HL-60 (cell line): ENCODE measurements around the gene ERC2.

Source experiments
- CTCF ChIP-seq: IDR thresholded peaks from one replicate; pipeline ENCODE4 v1.5.1; 2011; ENCODE audit warnings: low read length, control low read depth, inconsistent platforms; ENCODE audit not compliant: insufficient read depth
- GABPA ChIP-seq: IDR thresholded peaks from 2 replicates; pipeline ENCODE4 v1.6.1; 2012; ENCODE audit warnings: low read depth
- POLR2AphosphoS5 ChIP-seq: IDR thresholded peaks from 2 replicates; pipeline ENCODE4 v1.6.1; 2012; ENCODE audit warnings: low read depth
- SPI1 ChIP-seq: IDR thresholded peaks from 2 replicates; pipeline ENCODE4 v1.6.1; 2012; ENCODE audit warnings: low read depth, mild to moderate bottlenecking, borderline replicate concordance
- TF ChIP-seq, protein P1 (sequence below): IDR thresholded peaks from 2 replicates; pipeline ENCODE4 v1.6.1; 2012; ENCODE audit warnings: low read depth; ENCODE audit not compliant: insufficient replicate concordance

DNA sequence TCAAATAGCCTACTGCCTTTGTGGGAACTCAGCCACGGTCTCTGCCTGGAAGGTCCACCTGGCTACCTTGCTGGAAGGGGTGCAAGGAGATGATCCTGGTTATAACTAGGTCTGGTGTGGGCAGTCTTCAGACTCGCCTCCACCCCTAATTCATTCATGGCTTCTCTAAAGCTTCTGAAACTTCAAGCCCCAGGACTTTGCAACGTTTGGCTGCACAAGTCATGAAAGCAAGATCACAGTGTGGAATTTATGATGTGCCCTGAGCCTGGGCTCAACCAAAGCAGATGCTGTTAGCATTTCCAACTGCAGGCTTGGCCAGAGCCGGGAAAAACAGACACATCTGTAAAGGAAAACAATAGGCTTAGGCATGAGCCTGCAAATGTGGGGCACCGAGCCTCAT, 780.7 kb downstream of the ERC2 start:
- TF ChIP-seq, protein P1, sequence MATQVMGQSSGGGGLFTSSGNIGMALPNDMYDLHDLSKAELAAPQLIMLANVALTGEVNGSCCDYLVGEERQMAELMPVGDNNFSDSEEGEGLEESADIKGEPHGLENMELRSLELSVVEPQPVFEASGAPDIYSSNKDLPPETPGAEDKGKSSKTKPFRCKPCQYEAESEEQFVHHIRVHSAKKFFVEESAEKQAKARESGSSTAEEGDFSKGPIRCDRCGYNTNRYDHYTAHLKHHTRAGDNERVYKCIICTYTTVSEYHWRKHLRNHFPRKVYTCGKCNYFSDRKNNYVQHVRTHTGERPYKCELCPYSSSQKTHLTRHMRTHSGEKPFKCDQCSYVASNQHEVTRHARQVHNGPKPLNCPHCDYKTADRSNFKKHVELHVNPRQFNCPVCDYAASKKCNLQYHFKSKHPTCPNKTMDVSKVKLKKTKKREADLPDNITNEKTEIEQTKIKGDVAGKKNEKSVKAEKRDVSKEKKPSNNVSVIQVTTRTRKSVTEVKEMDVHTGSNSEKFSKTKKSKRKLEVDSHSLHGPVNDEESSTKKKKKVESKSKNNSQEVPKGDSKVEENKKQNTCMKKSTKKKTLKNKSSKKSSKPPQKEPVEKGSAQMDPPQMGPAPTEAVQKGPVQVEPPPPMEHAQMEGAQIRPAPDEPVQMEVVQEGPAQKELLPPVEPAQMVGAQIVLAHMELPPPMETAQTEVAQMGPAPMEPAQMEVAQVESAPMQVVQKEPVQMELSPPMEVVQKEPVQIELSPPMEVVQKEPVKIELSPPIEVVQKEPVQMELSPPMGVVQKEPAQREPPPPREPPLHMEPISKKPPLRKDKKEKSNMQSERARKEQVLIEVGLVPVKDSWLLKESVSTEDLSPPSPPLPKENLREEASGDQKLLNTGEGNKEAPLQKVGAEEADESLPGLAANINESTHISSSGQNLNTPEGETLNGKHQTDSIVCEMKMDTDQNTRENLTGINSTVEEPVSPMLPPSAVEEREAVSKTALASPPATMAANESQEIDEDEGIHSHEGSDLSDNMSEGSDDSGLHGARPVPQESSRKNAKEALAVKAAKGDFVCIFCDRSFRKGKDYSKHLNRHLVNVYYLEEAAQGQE, result no peak
- no peak for TF ChIP-seq CTCF
- TF ChIP-seq GABPA, result no peak
- no peak for TF ChIP-seq POLR2AphosphoS5
- TF ChIP-seq SPI1, result no peak
